DND-41 (cell line): ENCODE data around the gene ADM2.
"Not testable (repeated sequence)": the region's sequence is repeated elsewhere in the genome, so short reads cannot be mapped to it uniquely, and the experiment has no call there.

Experiments
- ATAC-seq: fragments of 200-7000 bp; cut with Tn5 transposase; 3 replicates; pipeline ENCODE4 v1.9.1; 2021; ENCODE audit warnings: low read depth; ENCODE audit not compliant: insufficient read depth
- DNase-seq: peaks from one replicate; pipeline ENCODE4 v3.0.0-alpha.2; 2020
- H2AFZ ChIP-seq: 2 replicates; pipeline ENCODE4 v1.6.0; 2012; ENCODE audit warnings: low read depth, low read length
- H3K27ac ChIP-seq: 2 replicates; pipeline ENCODE4 v1.5.1; 2012; ENCODE audit warnings: low read length, inconsistent platforms
- H3K27me3 ChIP-seq: fragments of 200-600 bp; sonication (generic); 2 replicates; pipeline ENCODE4 v1.6.0; 2012; ENCODE audit warnings: low read length, mild to moderate bottlenecking, inconsistent platforms; ENCODE audit not compliant: insufficient read depth, poor library complexity
- H3K36me3 ChIP-seq: 2 replicates; pipeline ENCODE4 v1.5.1; 2012; ENCODE audit warnings: low read length, inconsistent platforms; ENCODE audit not compliant: insufficient read depth
- H3K4me1 ChIP-seq: 2 replicates; pipeline ENCODE4 v1.5.1; 2012; ENCODE audit warnings: mild to moderate bottlenecking, low read length; ENCODE audit not compliant: insufficient read depth
- H3K4me2 ChIP-seq: 2 replicates; pipeline ENCODE4 v1.6.0; 2012; ENCODE audit warnings: mild to moderate bottlenecking, moderate library complexity, low read length, inconsistent platforms; ENCODE audit not compliant: insufficient read depth
- H3K4me3 ChIP-seq, 2 experiments: fragments of 200-600 bp in 1 of 2; shearing (Covaris generic) in 1 of 2; 2 replicates each; pipeline ENCODE4 v1.5.1; 2012 to 2016; ENCODE audit warnings: inconsistent platforms in 2 of 2, low read length in 2 of 2, mild to moderate bottlenecking in 2 of 2, low read depth in 1 of 2, moderate library complexity in 1 of 2
- H3K79me2 ChIP-seq: 2 replicates; pipeline ENCODE4 v1.6.0; 2012; ENCODE audit warnings: low read length, inconsistent platforms; ENCODE audit not compliant: insufficient read depth
- H3K9ac ChIP-seq: 2 replicates; pipeline ENCODE4 v1.6.0; 2012; ENCODE audit warnings: low read depth, mild to moderate bottlenecking, inconsistent platforms, low read length, moderate library complexity
- H3K9me3 ChIP-seq: 2 replicates; pipeline ENCODE4 v1.5.1; 2012; ENCODE audit warnings: low read length, moderate library complexity, mild to moderate bottlenecking, inconsistent platforms; ENCODE audit not compliant: insufficient read depth, severe bottlenecking
- H4K20me1 ChIP-seq: 2 replicates; pipeline ENCODE4 v1.6.0; 2012; ENCODE audit warnings: low read length; ENCODE audit not compliant: insufficient read depth
- EZH2 ChIP-seq: IDR thresholded peaks from 3 replicates; pipeline ENCODE4 v1.6.1; 2012; ENCODE audit warnings: borderline replicate concordance, low read depth, mild to moderate bottlenecking, moderate library complexity, low read length, inconsistent platforms; ENCODE audit not compliant: severe bottlenecking
- TF ChIP-seq, protein P1 (sequence below): IDR thresholded peaks from 2 replicates; pipeline ENCODE4 v1.5.1; 2012; ENCODE audit warnings: borderline replicate concordance, low read length, moderate library complexity, mild to moderate bottlenecking; ENCODE audit not compliant: poor library complexity, severe bottlenecking; ENCODE audit errors: extremely low read depth

Gene ADM2

DNA sequence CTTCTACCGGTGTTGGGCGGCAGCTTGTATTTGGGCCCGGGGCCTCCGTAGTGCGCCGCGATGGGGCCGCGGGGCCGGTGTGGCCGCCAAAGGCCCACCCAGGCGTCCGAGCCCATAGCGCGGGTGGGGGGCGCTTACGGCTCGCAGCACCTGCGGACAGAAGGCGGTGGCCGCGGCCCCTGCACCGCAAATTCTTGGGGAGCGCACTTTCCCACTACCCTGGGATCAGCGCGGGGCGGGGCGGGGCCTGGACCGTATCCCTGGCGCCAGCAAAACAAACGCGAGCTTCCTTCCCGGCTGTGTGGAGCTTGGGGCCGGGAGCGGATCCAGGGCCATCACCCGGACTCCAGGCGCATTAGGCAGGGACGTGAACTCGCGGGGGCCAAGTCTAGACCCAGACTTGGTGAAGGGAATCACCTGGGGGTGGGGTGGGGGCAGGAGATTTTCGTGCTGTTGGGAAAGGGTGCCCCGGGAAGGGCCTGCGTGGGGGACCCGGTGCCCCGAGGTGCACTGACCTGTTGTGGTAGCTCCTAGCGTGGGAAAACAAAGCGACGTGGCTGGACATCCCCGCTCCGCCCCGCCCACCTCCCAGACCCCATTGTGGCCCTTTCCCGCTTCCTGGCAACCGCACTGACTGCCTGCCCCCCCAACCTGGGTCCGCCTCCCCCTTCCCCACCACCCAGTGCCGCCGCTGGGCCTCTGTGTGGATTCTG lies 50.8 kb downstream of the ADM2 start:
- no peak overlapping the region for H3K4me2 ChIP-seq
- H2AFZ ChIP-seq: no peak overlapping the region
- no peak overlapping the region for H3K4me3 ChIP-seq
- ATAC-seq (no peak), DNase-seq (no peak)
- H4K20me1 ChIP-seq: peaks cover 5% of the 10 kb centered on the region; the same call in 1 of the 2 replicates
- H3K27me3 ChIP-seq: no peaks in the 10 kb centered on the region
- H3K9ac ChIP-seq: no peak overlapping the region
- no peaks in the 10 kb centered on the region for H3K36me3 ChIP-seq
- no peak overlapping the region for H3K27ac ChIP-seq
- H3K9me3 ChIP-seq: no peaks in the 10 kb centered on the region
- peaks cover under 1% of the 10 kb centered on the region; the same call in 1 of the 2 replicates for H3K79me2 ChIP-seq
- H3K4me1 ChIP-seq: peaks cover 4% of the 10 kb centered on the region
- no peak for TF ChIP-seq EZH2
- TF ChIP-seq, protein P1, sequence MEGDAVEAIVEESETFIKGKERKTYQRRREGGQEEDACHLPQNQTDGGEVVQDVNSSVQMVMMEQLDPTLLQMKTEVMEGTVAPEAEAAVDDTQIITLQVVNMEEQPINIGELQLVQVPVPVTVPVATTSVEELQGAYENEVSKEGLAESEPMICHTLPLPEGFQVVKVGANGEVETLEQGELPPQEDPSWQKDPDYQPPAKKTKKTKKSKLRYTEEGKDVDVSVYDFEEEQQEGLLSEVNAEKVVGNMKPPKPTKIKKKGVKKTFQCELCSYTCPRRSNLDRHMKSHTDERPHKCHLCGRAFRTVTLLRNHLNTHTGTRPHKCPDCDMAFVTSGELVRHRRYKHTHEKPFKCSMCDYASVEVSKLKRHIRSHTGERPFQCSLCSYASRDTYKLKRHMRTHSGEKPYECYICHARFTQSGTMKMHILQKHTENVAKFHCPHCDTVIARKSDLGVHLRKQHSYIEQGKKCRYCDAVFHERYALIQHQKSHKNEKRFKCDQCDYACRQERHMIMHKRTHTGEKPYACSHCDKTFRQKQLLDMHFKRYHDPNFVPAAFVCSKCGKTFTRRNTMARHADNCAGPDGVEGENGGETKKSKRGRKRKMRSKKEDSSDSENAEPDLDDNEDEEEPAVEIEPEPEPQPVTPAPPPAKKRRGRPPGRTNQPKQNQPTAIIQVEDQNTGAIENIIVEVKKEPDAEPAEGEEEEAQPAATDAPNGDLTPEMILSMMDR: no peak

DNA sequence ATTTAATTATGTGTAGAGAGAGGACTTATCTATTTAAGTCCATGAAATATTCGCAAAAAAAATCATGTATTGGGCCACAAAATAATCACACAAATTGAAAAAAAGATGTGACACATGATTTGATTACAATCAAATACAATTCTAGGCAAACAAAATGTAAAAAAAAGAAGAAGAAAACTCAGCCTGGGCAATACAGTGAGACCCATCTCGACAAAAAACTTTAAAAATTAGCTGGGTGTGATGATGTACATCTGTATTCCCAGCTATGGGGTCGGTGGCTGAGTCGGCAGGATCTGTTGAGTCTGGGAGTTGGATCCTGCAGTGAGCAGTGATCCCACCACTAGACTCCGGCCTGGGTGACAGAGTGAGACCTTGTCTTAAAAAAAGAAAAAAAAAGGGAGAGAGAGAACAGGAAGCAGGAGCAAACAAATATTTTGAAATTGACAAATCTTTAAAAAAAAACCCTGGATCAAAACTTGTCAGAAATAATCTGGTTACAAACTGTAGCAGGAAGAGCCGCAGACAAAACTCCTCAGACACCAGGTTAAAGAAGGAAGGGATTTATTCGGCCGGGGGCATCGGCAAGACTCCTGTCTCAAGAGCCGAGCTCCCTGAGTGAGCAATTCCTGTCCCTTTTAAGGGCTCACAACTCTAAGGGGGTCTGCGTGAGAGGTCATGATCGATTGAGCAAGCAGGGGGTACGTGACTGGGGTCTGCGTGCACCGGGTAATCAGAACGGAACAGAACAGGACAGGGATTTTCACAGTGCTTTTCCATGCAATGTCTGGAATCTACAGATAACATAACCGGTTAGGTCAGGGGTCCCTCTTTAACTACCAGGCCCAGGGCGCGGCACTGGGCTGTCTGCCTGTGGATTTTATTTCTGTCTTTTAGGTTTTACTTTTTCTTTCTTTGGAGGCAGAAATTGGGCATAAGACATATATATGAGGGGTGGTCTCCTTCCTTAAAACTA lies 51.8 kb downstream of the ADM2 start:
- Histone ChIP-seq H3K79me2 (no peaks in the 10 kb centered on the region), H3K36me3 (no peaks in the 10 kb centered on the region), H2AFZ (no peak overlapping the region), H4K20me1 (peaks cover 5% of the 10 kb centered on the region; the same call in 1 of the 2 replicates), H3K4me3 (no peak overlapping the region), H3K4me1 (no peaks in the 10 kb centered on the region), H3K27me3 (no peaks in the 10 kb centered on the region), H3K9ac (no peak overlapping the region), H3K27ac (no peak overlapping the region), H3K9me3 (no peaks in the 10 kb centered on the region), H3K4me2 (no peak overlapping the region)
- ATAC-seq: no peak
- no peak for TF ChIP-seq EZH2
- TF ChIP-seq, protein P1: no peak
- DNase-seq: no peak

DNA sequence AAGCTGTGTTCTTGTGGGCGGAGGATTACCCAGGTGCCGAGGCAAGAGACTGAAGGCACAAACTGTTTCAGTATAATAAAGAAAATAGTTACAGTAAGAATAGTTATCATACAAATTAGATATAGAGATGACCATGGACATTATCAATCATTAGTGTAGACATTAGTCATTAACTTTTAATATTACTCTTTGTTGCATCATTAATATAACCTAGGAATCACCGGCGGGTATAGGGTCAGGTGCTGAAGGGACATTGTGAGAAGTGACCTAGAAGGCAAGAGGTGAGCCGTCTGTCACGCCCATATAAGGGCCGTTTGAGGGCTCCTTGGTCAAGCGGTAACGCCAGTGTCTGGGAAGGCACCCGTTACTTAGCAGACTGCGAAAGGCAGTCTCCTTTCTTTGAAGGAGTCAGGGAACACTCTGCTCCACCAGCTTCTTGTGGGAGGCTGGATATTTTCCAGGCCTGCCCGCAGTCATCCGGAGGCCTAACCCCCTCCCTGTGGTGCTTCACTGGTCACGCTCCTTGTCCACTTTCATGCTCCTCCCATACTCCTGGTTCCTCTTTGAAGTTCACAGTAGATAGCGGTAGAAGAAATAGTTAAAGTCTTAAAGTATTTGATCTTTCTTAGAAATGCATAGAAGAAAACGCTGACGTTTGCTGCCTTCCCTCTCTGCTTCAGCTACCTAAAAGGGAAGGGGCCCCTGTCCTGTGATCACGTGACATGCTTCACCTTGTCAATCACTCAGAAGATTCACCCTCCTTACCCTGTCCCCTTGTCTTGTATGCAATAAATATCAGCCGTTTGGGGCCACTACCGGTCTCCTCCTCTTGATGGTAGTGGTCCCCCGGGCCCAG lies 52.7 kb downstream of the ADM2 start:
- not testable (repeated sequence) for H3K9me3 ChIP-seq, H3K27me3 ChIP-seq, H4K20me1 ChIP-seq, H3K27ac ChIP-seq, DNase-seq, H3K4me2 ChIP-seq, H2AFZ ChIP-seq, ATAC-seq, H3K4me1 ChIP-seq, H3K4me3 ChIP-seq, H3K36me3 ChIP-seq, H3K9ac ChIP-seq, H3K79me2 ChIP-seq
